Measurements from ENCODE around the gene SLC11A2. TPM values are rescaled to one million over a fixed set of nuclear protein-coding genes. Genes with fewer than 3 reads are reported as not detected.
A peak's percentile ranks its signal among the peaks of the same experiment; 100 is the strongest.

SLC11A2 gene
- total RNA-seq, 1 donor from 2014 or later, result 96.8 TPM

GRCh38 chr12:50990791-50991190 lies 35.4 kb downstream of the SLC11A2 start:
- Histone ChIP-seq H3K9me3 (no peaks in the 10 kb centered on the region), H3K36me3 (peaks cover 91% of the 10 kb centered on the region), H3K4me3 (no peak overlapping the region), H3K4me1 (peaks cover 6% of the 10 kb centered on the region), H3K27me3 (no peaks in the 10 kb centered on the region), H3K27ac (no peak overlapping the region)
- intact Hi-C loops (cut with DNase I), result loop anchor here (10.0 kb wide), 1 partner anchor 176 kb away; no protein-coding TSS in a partner anchor
- ATAC-seq (no peak), DNase-seq (no peak)
- TF ChIP-seq, protein P1, sequence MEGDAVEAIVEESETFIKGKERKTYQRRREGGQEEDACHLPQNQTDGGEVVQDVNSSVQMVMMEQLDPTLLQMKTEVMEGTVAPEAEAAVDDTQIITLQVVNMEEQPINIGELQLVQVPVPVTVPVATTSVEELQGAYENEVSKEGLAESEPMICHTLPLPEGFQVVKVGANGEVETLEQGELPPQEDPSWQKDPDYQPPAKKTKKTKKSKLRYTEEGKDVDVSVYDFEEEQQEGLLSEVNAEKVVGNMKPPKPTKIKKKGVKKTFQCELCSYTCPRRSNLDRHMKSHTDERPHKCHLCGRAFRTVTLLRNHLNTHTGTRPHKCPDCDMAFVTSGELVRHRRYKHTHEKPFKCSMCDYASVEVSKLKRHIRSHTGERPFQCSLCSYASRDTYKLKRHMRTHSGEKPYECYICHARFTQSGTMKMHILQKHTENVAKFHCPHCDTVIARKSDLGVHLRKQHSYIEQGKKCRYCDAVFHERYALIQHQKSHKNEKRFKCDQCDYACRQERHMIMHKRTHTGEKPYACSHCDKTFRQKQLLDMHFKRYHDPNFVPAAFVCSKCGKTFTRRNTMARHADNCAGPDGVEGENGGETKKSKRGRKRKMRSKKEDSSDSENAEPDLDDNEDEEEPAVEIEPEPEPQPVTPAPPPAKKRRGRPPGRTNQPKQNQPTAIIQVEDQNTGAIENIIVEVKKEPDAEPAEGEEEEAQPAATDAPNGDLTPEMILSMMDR (IDR thresholded peaks at IDR 0.05), result no peak

GRCh38 chr12:50990147-50990727 lies 35.9 kb downstream of the SLC11A2 start:
- DNase-seq (no peak), ATAC-seq (no peak)
- Histone ChIP-seq H3K27ac (no peak overlapping the region), H3K4me1 (peaks cover 12% of the 10 kb centered on the region), H3K9me3 (no peaks in the 10 kb centered on the region), H3K27me3 (no peaks in the 10 kb centered on the region), H3K4me3 (no peak overlapping the region), H3K36me3 (peaks cover 86% of the 10 kb centered on the region)
- intact Hi-C loops (cut with DNase I), result loop anchor here (10.0 kb wide), 1 partner anchor 175 kb away; no protein-coding TSS in a partner anchor
- TF ChIP-seq, protein P1 (IDR thresholded peaks at IDR 0.05), result no peak

- no peak for DNase-seq
- intact Hi-C loops (cut with DNase I), result no loop called here
- TF ChIP-seq, protein P1 (IDR thresholded peaks at IDR 0.05), result no peak
Observed at GRCh38 chr12:50988871-50989270, 37.3 kb downstream of the SLC11A2 start.

GRCh38 chr12:50988051-50988450 lies 38.1 kb downstream of the SLC11A2 start:
- H3K36me3 ChIP-seq, result peaks cover 65% of the 10 kb centered on the region

More at GRCh38 chr12:50988871-50989270, 37.3 kb downstream of the SLC11A2 start:
- H3K4me1 ChIP-seq, result peaks cover 14% of the 10 kb centered on the region
- no peak overlapping the region for H3K4me3 ChIP-seq
- no peak overlapping the region for H3K27ac ChIP-seq
- H3K27me3 ChIP-seq, result no peaks in the 10 kb centered on the region
- ATAC-seq, result no peak
- H3K36me3 ChIP-seq, result peaks cover 73% of the 10 kb centered on the region
- no peaks in the 10 kb centered on the region for H3K9me3 ChIP-seq

GRCh38 chr12:50986966-50987737 lies 39.0 kb downstream of the SLC11A2 start:
- H3K27me3 ChIP-seq, result no peaks in the 10 kb centered on the region
- ATAC-seq (peak; percentile 86), DNase-seq (no peak)
- no peaks in the 10 kb centered on the region for H3K9me3 ChIP-seq
- peaks cover 14% of the 10 kb centered on the region for H3K4me1 ChIP-seq
- intact Hi-C loops (cut with DNase I), result no loop called here
- TF ChIP-seq, protein P1 (IDR thresholded peaks at IDR 0.05), result peak; percentile 64
- H3K4me3 ChIP-seq, result no peak overlapping the region
- peaks cover 57% of the 10 kb centered on the region for H3K36me3 ChIP-seq
- no peak overlapping the region for H3K27ac ChIP-seq

More at GRCh38 chr12:50988051-50988450, 38.1 kb downstream of the SLC11A2 start:
- TF ChIP-seq, protein P1 (IDR thresholded peaks at IDR 0.05), result no peak
- Histone ChIP-seq H3K9me3 (no peaks in the 10 kb centered on the region), H3K4me1 (peaks cover 14% of the 10 kb centered on the region), H3K27me3 (no peaks in the 10 kb centered on the region), H3K27ac (no peak overlapping the region), H3K4me3 (no peak overlapping the region)
- DNase-seq (no peak), ATAC-seq (no peak)
- intact Hi-C loops (cut with DNase I), result no loop called here

Measured in upper lobe of right lung (tissue), 1 donor.